GM21619 (cell line): ENCODE measurements around the gene CHST1.

Source experiments
- ATAC-seq: cut with Tn5 transposase; IDR thresholded peaks from one replicate; pipeline ENCODE4 v1.9.1; 2021; ENCODE audit not compliant: unreplicated experiment

Gene CHST1

DNA sequence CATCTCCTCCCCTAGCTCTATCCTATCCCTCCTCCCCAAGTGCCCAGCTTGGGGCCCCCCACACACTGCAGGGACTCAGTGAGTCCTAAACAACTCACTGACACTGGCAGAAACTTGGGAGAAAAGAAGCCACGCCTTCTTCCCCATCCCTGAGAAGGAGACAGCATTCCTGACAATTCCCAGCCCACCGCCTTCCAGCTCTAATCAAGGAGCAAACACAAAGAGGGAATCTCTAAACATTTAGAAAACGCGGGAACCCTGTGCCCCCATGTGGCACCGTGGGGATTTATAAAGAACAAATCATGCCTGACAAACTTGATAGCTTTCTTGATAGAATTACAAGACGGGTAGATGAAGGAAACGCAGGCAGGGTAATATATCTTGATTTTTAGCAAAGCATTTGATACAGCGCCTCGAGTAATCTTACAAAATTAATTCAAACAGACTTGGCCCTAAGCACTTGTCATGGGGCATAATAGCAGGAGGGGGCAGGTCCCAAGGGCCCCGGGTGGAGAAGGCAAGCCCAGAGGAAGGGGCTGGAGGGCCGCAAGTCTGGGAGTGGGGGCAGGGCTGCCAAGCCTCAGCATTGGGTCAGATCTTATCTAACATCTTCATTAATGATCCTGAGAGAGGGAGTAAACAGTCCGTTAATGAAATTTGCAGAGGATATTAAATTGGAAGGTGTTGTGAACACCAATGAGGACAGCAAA is 4.5 kb downstream of the CHST1 start:
- no peak for ATAC-seq

DNA sequence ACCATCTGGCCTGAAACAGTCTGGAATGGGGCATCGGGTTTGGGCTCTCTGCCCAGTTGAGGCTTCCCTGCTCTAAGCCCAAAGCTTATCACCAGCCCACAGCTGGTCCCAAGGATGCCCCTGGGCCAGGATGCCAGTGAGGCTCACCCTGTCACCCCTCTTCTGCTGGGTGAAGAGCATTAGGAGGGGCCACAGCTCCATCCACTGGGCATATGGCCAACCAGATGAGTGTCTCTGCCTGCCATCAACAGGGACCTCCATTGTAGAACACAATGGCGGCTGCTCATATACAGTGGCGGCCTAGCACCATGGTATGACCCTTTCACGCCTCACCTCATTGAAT is 5.6 kb downstream of the CHST1 start:
- ATAC-seq: no peak

DNA sequence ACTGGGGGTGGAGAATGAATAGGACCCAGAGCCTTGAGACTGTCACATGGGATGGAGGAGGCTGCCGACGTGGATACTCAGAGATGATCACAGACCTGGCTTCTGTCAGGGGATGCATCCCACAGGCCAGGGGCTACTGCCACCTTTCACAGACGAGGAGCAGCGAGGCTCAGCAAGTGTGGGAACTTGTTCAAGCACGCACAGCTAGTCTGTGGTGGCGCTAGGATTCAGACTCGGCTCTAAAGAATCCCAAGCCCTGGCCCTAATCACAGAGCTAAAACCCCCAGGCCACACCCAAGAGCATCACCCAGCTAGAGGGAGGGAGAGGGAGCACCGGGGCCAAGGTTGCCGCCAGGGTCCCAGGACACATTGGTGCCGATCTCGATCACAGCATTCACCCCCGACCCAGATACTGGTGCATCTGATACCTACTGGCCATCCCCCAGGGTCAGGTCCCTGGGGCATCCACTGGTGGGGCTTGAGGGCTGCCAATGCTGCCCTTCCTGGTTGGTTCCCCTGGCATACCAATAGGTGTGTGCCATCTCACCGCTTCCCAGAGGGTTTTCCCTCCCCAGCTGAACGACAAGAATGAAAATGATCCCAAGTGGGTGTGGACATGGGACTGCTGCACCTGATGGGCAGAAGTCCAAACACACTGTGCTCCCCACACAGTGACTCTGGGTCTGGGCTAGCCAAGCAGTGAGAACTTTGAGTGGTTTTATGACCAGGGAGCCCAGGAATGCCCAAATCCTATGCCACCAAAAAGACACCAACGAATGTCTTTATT is 6.2 kb downstream of the CHST1 start:
- no peak for ATAC-seq

DNA sequence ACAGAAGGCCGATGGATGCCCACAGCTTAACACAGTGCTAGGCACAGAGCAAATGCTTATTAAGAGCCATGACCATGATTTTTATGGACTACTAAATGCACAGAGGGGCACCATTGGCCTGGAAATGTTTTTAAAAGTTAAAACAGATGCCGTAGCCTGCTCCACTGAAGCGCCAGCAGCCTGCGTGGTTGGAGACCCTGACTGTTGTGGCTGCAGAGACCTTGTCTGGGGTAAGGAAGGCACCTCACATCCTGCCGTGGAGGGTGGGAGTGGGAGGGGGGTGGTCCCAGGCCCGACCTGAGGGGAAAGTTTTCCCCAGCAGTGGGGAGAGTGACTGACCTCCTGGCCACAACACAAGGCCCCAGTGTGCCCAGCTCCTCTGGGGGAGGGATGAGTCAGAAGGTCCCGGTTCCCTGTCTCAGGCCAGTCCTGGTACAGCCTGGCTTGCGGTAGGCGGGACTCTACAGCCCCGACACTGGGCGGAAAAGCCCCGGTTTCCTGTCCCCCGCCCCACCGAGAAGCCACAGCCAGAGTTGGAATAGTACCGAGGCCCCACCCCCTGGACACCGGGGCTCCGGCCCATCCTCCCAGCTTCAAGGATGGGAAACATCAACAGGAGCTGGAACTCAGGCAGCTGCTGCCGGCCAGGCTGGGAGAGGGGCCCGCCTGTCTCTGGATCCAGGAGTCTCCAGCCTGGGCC is 7.0 kb downstream of the CHST1 start:
- ATAC-seq: peak; percentile 62

DNA sequence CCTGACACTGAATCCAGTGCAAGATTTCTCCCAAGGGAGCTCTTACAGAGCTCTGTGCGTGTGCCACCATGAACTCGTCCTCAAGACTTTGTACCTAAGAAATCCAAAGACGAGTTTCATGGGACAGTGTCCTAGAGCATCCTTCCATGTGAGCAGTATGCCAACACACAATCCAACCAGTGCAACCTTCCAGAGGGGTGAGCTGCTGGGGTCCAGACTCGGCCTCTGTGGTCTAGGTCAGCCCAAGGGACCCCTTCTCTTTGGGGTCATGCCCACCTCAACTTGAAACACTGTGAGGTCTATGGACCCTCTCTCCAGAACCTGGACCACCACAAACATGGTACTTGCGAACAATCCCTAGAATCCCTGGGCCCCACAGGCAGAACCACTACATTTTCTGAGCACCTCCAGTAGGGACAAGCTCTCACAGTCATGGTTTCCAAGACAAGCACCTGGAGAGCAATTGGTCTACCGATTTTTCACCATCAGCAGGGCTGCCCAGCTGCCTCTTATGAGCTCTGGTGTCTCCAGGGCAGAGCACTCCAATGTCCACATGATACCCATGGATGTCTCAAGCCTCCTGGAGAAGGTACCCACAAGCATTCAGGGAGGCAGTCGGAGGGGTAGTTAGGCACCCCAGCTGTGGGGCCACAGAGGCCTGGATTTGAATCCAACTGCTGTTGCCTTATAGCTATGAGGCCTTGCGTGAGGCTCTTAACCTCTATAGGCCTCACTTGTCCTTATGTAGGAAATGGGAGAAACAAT is 7.7 kb downstream of the CHST1 start:
- no peak for ATAC-seq

DNA sequence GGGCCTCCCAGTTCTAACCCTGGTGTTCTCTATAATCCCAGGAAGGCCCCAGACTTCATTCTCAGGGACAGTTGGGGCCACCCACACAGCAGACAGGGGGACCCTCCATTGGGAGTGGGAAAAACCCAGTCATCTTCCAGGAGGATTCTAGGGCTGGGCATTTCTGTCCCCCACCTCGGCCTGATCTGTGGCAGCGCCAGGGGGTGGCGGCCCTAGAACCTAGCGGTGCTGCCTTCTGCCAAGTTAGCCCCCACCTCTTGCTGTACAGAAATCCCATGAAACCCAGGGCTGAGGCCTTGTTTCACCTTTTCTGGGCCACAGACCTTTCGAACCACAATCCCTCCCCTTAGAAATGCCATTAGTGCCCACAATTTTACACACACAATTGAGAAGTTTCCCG is 9.6 kb downstream of the CHST1 start:
- ATAC-seq: no peak

DNA sequence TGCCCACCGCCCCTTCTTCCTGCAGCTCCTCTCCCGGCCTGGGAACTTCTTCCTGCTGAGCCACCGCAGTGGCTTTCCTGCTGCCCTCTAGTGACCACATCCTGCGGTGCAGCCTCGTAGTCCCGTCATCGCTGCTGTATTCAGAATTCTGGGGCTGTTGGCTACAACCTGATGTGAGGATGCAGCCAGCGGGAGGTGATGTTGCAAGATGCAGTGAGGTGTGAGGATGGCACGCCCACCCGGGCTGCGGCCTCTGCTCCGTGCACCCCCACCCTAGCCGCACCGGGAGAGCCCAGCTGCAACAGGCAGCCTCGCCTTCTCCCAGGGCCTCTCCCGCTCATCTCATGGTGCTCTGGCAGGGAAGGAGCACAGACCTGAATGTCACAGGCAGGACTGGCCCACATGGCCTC is 10.1 kb downstream of the CHST1 start:
- no peak for ATAC-seq

DNA sequence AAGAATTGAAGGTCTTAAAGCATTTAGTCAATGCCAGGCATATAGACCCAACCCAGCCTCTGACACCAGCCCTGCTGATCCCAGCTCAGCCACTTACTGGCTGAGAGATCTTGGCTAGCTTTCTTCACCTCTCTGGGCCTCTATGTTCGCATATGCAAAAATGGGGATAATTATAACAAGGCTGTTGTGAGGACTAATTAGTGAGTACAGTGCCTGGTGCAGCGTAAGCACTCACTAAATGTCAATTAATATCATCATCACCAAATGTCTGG is 10.5 kb downstream of the CHST1 start:
- no peak for ATAC-seq

DNA sequence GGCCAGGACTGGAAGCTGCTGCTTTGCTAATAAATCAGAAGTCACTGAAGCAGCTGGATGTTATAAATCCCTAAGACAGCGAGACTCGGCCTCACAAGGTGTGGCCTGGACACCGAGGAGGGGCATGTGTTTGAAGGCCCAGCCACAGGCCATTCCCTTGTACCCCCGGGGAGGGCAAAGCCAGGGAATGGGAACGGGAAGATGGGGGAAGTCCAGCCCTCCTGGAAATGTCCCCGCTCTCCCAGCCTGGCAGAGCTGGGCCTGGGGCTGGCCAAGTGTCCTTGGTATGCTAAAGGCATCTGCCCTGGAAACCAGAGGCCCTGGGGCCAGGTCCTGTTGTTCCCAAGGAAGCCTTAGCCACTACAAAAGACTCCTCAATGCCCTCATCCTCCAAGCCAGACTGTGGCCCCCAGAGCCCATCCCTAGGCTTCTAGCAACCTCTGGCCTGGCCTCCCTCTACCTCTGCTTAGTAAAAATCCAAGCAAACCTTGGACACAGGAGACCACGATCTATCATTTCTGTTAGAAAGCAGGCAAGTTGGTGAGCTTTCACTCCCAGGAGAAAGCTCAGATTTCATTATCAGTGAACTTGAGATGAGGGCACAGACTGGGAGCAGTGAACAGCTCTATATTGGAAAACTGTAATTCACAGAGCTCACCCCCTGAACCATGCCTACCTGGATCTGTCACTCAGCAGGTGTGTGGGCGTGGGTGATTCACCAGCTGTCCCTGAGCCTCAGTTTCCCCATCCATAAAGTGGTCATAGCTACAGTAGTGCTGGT is 11.0 kb downstream of the CHST1 start:
- no peak for ATAC-seq

DNA sequence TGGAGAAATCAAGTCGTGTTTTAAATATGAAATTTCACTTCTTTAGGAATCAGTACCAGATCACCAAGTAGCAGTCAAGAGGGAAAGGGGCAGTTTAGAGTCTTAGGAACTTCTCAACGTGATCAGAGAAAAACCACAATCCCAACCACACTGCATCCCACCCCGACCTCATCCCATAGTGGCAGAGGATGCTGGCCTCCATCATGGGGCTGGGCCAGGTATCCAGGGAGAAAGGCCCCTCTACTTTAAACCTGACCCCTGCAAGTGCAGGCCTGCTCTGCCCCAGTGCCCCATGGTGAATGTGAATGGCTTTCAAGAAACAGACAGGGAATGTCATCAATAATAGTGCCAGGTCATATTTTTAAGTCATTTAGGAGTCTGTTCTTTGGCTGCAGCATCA is 12.1 kb downstream of the CHST1 start:
- ATAC-seq: no peak

DNA sequence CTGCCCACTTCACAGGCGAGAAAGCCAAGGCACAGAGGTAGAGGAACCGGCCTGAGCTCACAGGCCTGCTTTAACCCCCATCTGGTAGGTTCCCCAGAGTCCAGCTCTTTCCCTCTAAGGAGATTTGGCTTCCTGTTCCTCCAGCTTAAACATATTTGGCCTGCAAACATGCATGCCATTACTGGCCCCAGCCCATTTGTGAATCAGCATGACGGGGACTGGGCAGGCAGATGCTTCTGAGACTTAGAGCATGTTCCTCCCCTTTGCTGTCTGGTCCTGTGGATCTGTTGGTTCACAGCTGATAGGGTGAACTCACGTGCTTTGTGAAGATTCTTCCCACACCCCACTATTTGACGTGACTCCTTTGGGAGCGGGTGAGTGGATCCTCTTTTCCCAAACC is 12.6 kb downstream of the CHST1 start:
- no peak for ATAC-seq

DNA sequence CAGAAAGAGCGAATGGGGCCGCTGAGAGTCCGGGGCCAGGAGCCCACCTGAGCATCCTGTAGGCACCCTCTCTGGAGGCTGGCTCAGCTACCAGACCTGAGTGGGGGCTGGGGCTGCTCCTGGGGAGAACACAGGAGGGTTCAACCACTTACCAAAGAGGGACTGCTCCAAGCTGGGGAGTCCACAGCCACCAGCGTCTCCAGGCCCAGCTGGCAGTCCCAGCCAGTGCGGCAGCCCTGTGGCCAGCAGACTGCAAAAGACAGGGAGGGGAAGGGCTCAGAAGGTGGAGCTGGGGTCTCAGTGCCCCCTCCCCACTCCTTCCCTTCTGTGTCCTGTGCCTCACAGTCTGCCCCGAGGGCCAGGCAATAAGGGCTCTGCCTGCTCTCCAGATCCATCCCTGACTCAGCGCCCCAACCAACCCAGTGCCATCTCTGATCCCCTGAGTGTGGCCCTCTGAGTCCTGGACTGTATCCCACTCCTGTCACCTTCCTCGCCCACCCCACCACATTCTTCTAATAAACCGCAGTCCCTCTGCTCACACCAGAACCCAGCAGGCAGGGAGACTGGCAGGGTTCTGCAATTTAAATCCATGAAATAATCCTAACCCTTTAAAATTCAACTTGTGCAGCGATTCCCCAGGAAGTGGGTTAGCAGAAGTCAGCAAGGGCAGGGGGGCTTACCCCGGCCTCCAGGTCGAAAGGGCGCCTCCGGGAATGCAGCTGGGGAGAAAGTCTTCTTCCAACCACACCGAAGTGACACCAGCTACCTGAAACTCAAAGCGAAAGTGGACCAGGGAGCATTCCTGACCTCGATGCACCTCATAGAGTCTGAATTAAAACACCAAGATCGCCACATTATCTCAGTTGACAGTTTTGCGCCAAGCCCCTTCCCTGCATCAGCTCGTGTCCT is 13.3 kb downstream of the CHST1 start:
- ATAC-seq: no peak

DNA sequence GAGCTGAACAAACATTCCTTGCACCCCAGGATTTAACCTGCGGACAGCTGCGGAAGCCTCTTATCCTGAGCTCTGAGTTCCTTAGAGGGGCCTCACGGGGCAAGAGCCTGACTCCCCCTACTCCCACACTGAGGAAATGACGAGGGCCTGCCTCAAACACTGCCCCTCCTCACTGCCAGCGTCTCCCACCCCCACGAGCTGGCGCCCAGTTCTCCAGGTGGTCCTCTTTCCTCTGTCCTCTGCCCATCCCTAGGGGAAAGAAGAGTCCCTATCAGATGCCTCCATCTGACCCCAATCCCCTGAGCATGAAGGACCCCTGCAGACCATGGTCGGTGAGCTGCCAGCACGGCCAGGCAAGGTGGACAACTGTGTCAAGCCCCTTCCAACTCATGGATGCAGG is 14.3 kb downstream of the CHST1 start:
- ATAC-seq: no peak

DNA sequence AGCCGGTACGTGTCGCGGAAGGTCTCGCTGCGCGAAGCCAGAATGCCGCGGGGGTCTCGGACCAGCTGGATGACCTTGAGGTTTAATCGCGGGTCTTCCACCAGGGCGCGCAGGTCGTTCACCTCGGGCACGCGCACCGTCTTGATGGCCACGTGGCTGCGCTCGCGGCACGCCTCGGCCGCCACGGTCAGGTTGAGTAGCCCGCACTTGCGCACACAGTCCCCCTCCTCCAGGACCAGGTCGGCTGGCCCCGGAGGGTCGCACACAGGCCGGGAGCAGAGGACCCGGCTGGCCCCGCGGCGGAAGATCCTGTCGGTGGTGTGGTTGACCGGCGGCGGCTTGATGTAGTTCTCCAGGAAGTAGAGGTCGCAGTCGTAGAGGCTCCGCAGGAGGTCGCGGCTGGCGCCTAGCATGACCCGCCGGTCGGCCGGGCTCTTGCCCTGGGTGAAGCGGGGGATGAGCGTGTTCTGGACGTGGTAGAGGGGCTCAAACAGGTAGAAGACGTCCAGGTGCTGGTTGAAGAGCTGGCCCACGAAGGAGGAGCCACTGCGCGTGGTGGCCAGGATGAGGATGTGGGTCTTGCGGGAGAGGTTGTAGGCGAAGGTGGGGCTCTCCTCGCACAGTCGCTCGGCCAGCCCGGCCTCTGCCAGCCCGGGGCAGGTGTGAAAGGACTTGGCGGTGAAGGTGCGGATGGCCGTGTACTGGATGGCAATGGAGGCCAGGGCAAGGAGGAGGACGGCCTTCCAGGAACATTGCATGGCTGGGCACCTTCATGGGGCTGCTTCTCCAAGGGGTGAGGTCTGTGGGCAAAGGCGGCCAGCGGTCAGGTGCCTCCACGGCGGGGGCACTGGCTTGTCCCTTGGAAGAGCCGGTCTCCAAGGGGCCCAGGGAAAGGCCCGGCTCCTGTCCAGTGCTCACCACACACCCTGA is 15.0 kb downstream of the CHST1 start:
- ATAC-seq: no peak

DNA sequence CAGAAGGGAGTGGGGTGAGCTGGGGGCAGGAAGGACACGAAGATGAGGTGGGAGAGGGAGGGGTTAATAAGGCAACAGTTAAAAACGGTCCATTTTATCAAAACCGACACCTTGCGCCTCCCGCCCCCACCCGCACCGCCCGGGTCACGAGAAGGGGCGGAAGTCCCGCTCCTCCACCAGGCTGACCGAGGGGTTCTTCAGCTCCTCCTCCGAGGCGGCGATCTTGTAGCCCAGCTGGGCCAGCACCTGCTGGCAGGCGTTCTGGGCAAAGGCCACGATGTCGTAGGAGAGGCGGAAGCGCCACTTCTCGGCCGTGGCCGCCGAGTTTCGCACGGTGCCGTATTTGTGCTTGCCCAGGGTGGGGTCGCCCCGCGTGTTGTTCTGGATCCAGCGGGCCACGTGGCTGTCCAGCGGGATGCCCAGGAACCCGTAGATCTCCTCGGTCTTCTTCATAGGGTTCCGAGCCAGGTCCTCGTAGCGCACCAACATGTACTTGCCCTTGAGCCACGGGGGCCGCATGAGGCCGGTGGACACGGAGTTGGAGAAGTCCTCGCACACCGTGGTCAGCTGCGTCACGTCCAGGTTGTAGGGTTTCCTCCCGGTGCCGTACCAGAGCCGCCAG is 15.8 kb downstream of the CHST1 start:
- no peak for ATAC-seq

DNA sequence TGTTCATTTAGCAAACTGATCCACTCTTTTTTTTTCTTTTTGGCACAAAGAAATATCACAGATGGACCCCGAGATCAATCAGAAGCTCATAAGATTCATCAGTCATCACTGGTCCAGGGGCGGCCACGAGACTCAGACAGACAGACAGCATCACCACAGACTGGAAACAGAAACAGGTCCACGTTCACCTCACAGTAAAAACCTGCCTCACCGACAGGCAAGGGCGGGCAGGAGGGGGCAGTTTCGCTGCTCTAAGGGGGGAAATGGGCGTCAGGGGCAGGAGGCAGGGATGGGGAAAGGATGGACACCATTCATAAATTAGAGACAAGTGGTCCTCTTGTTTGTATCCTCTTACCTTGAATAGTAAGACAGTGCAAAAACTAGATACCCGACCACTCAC is 16.5 kb downstream of the CHST1 start:
- no peak for ATAC-seq

DNA sequence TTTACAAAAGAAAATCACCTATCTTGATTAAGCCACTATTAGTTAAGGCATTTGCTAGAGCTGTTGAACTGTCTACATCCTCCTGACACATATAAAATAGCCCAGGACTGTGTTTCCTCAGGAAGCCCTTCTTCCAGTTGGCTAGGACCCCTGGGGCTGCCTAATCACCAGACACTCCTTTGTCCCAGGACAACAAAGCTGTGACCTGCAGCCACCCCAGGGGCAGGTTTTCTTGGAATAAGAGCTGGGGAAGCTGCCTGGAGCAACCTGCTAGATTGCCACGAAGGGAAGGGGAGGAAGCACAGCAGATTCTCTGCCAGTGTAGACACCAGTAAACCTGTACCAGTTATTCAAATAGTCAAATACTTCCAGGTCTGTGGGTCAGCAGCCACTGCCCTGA is 17.6 kb downstream of the CHST1 start:
- no peak for ATAC-seq

DNA sequence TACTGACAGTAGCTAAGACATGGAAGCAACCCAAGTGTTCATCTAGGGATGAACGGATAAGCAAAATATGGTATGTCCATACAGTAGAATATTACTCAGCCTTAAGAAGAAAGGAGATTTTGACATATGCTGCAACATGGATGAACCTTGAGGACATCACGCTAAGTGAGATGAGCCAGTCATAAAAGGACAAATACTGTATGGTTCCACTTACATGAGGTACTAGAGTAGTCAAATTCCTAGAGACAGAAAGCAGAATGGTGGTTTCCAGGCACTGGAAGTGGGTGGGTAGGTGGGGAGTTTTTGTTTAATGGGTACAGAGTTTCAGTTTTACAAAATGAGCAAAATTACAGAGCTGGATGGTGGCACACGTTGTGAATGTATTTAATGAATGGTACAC is 18.1 kb downstream of the CHST1 start:
- ATAC-seq: no peak
